Spleen (tissue), 11 donors: ENCODE results near the gene SKI. TPM values are rescaled to one million over a fixed set of nuclear protein-coding genes. Genes with fewer than 3 reads are reported as not detected.

Experiments used
- DNase-seq: peaks from one replicate; pipeline ENCODE4 v3.0.0-alpha.2; 2020
- H3K27ac ChIP-seq, 8 donors: fragments of 200-600 bp; sonication (generic) in 7 of 8; 1 replicate in 4 of 8; 2 replicates in 4 of 8; pipeline versions ENCODE4 v1.5.0 to v1.8.0; 2016 to 2021; ENCODE audit warnings: inconsistent platforms in 4 of 8, mild to moderate bottlenecking in 4 of 8, moderate library complexity in 1 of 8
- H3K27me3 ChIP-seq, 7 donors: fragments of 200-600 bp; sonication (generic) in 6 of 7; replicated peaks in 1 of 7; 1 replicate in 4 of 7; 2 replicates in 3 of 7; pipeline versions ENCODE4 v1.5.0 to v1.8.0; 2016 to 2021; ENCODE audit warnings: inconsistent platforms in 3 of 7, mild to moderate bottlenecking in 1 of 7
- H3K36me3 ChIP-seq, 6 donors: fragments of 200-600 bp; sonication (generic) in 5 of 6; 1 replicate in 4 of 6; 2 replicates in 2 of 6; pipeline versions ENCODE4 v1.5.0 to v1.8.0; 2016 to 2021; ENCODE audit warnings: inconsistent platforms in 2 of 6
- H3K4me1 ChIP-seq, 6 donors: fragments of 200-600 bp; sonication (generic) in 5 of 6; 1 replicate in 3 of 6; 2 replicates in 3 of 6; pipeline versions ENCODE4 v1.5.0 to v1.8.0; 2016 to 2021; ENCODE audit warnings: inconsistent platforms in 3 of 6
- H3K4me3 ChIP-seq, 8 donors: fragments of 200-600 bp; sonication (generic) in 7 of 8; 1 replicate in 4 of 8; 2 replicates in 4 of 8; pipeline versions ENCODE4 v1.5.0 to v1.8.0; 2016 to 2021; ENCODE audit warnings: inconsistent platforms in 4 of 8, mild to moderate bottlenecking in 4 of 8, moderate library complexity in 2 of 8
- H3K9me3 ChIP-seq, 8 donors: fragments of 200-600 bp; sonication (generic) in 7 of 8; 1 replicate in 4 of 8; 2 replicates in 4 of 8; pipeline versions ENCODE4 v1.5.0 to v1.8.0; 2016 to 2021; ENCODE audit warnings: inconsistent platforms in 4 of 8
- CTCF ChIP-seq, 11 experiments: fragments of 200-600 bp in 7 of 11; fragments of 450-650 bp in 4 of 11; sonication (generic) in 4 of 11; IDR thresholded peaks in 8 of 11; conservative IDR thresholded peaks in 3 of 11; 1 replicate in 7 of 11; 2 replicates in 4 of 11; pipeline versions ENCODE4 v1.4.0 to v1.8.0; 2016 to 2021; ENCODE audit warnings: antibody characterized with exemption in 11 of 11, inconsistent platforms in 4 of 11, mild to moderate bottlenecking in 1 of 11
- POLR2A ChIP-seq, 3 donors: fragments of 450-650 bp; IDR thresholded peaks; one replicate each; pipeline ENCODE4 v1.5.1; 2017; ENCODE audit warnings: antibody characterized with exemption in 3 of 3, mild to moderate bottlenecking in 1 of 3
- POLR2AphosphoS5 ChIP-seq, 3 donors: sonication (generic); formaldehyde crosslinking; IDR thresholded peaks; one replicate each; pipeline ENCODE4 v1.5.1; 2017; ENCODE audit warnings: antibody characterized with exemption in 3 of 3
- WGBS, 5 donors: extraction: QIAGEN DNeasy Blood & Tissue Kit in 3 of 5; methylation state at CpG; one replicate each; pipeline versions ENCODE4 v1.1.5 to v1.1.7; 2013 to 2018; 5-methylcytosine and 5-hydroxymethylcytosine counted together
- intact Hi-C: fragments of 100-400 bp; cut with DNase I; formaldehyde crosslinking; loops from one replicate; pipeline ENCODE4 v1.15.0; 2023; ENCODE audit warnings: low total_unique reads
- polyA plus RNA-seq, 3 donors: library from polyadenylated mRNA; stranded (reverse); fragments of 200-250 nt; gene quantifications; one replicate each; pipeline ENCODE4 v1.2.1, GENCODE V29; 2013
- total RNA-seq, 7 donors: library from RNA; depleted of rRNA in 3 of 7; stranded (reverse); fragments of >200 nt in 3 of 7; fragmentation: NEBNext Ultra II Directional in 4 of 7; extraction: Animal tissue kit (Norgen Biotek cat#: 25700) in 4 of 7; gene quantifications; one replicate each; pipeline versions ENCODE4 v1.1.0 to v1.2.1, GENCODE V29; 2016 to 2021
- donor health status: healthy with polysubstance abuse.
- donor health status: DM: no; HTN: no; CAD: no; lungs with moderate emphysema.
- donor health status: DM: no; HTN: no; CAD: no.
- donor health status: Bipolar disorder and iron deficiency.
- donor health status: healthy.
- donor health status: DM: no; HTN: no; CAD: no.
- donor health status: DM: yes; HTN: yes; CAD: no.

The SKI gene
- total and polyA plus RNA-seq, 10 donors: 4.4 to 100.0 (median 54.3) TPM

GRCh38 chr1:2228694-2229036 is 546 bp downstream of the SKI start:
- H3K9me3 ChIP-seq: no peaks in the 10 kb centered on the region
- peak overlapping the region; percentile 68 to 99 (median 84) for H3K27ac ChIP-seq

GRCh38 chr1:2229037-2229864 is 1.1 kb downstream of the SKI start:
- Histone ChIP-seq H3K4me1 (peaks cover 51 to 76% (median 67%) of the 10 kb centered on the region in 6 donors), H3K27me3 (peaks cover 0 to 8% (median 0%) of the 10 kb centered on the region in 7 donors), H3K9me3 (no peaks in the 10 kb centered on the region), H3K27ac (peak overlapping the region; percentile 68 to 99 (median 84)), H3K4me3 (peak overlapping the region; percentile 69 to 90 (median 74)), H3K36me3 (no peaks in the 10 kb centered on the region)
- intact Hi-C loops: no loop called here
- DNase-seq: peak; percentile 95
- WGBS, 5 donors: 6 to 24% (median 9%) methylated on average over 35 to 77 of the region's 77 CpGs
- TF ChIP-seq POLR2AphosphoS5 (IDR thresholded peaks at IDR 0.05) (peak; percentile 83 to 90 (median 87)), CTCF (IDR thresholded peaks at IDR 0.05 in 8 of 11, conservative IDR thresholded peaks at IDR 0.05 in 3 of 11) (peak in 2 of 11 experiments; percentile 18 to 22), POLR2A (IDR thresholded peaks at IDR 0.05) (no peak)

More at GRCh38 chr1:2228694-2229036, 546 bp downstream of the SKI start:
- Histone ChIP-seq H3K4me1 (peaks cover 45 to 76% (median 64%) of the 10 kb centered on the region in 6 donors), H3K4me3 (peak overlapping the region; percentile 69 to 90 (median 74)), H3K27me3 (peaks cover 0 to 8% (median 0%) of the 10 kb centered on the region in 7 donors), H3K36me3 (no peaks in the 10 kb centered on the region)
- DNase-seq: peak; percentile 90
- WGBS, 5 donors: 0 to 3% (median 0%) methylated on average over 7 to 50 of the region's 50 CpGs
- intact Hi-C loops: no loop called here
- no peak for TF ChIP-seq CTCF (IDR thresholded peaks at IDR 0.05 in 8 of 11, conservative IDR thresholded peaks at IDR 0.05 in 3 of 11)
- no peak for TF ChIP-seq POLR2A (IDR thresholded peaks at IDR 0.05)
- TF ChIP-seq POLR2AphosphoS5 (IDR thresholded peaks at IDR 0.05): no peak

- no peaks in the 10 kb centered on the region for H3K36me3 ChIP-seq
- H3K27me3 ChIP-seq: peaks cover 0 to 8% (median 0%) of the 10 kb centered on the region in 7 donors
- peak overlapping the region; percentile 69 to 90 (median 74) for H3K4me3 ChIP-seq
- TF ChIP-seq POLR2AphosphoS5 (IDR thresholded peaks at IDR 0.05) (peak in 2 of 3 donors; percentile 8 to 52), POLR2A (IDR thresholded peaks at IDR 0.05) (no peak)
- H3K4me1 ChIP-seq: peaks cover 59 to 77% (median 70%) of the 10 kb centered on the region in 6 donors
- peak; percentile 85 for DNase-seq
- intact Hi-C loops: loop anchor here (10.0 kb wide), 1 partner anchor 65 kb away; no protein-coding TSS in a partner anchor
- no peaks in the 10 kb centered on the region for H3K9me3 ChIP-seq
- 45 to 65% (median 58%) methylated on average over 11 to 32 of the region's 32 CpGs for WGBS, 5 donors
- H3K27ac ChIP-seq: peak overlapping the region; percentile 68 to 99 (median 84)
These were observed 2.0 kb downstream of the SKI start for GRCh38 chr1:2229911-2230731.

GRCh38 chr1:2230781-2231531 is 2.8 kb downstream of the SKI start:
- Histone ChIP-seq H3K9me3 (no peaks in the 10 kb centered on the region), H3K36me3 (no peaks in the 10 kb centered on the region), H3K4me1 (peaks cover 68 to 82% (median 77%) of the 10 kb centered on the region in 6 donors), H3K27ac (peak overlapping the region; percentile 53 to 99 (median 84)), H3K27me3 (peaks cover 0 to 8% (median 0%) of the 10 kb centered on the region in 7 donors), H3K4me3 (peak overlapping the region; percentile 69 to 90 (median 74))
- TF ChIP-seq POLR2A (IDR thresholded peaks at IDR 0.05) (no peak), POLR2AphosphoS5 (IDR thresholded peaks at IDR 0.05) (peak; percentile 8 to 48 (median 18)), CTCF (IDR thresholded peaks at IDR 0.05 in 8 of 11, conservative IDR thresholded peaks at IDR 0.05 in 3 of 11) (no peak)
- WGBS, 5 donors: 28 to 43% (median 38%) methylated on average over 27 to 30 of the region's 30 CpGs
- intact Hi-C loops: loop anchor here (10.0 kb wide), 1 partner anchor 64 kb away; no protein-coding TSS in a partner anchor
- peak; percentile 86 for DNase-seq
